ENCODE results near the gene FARSA. TPM values are rescaled to one million over a fixed set of nuclear protein-coding genes. Genes with fewer than 3 reads are reported as not detected.
A peak's percentile ranks its signal among the peaks of the same experiment; 100 is the strongest.

The FARSA gene
- total and polyA plus RNA-seq, 2 of the 13 experiments (the other 11 are each of a cell fraction or from before 2014, with no cell fraction given), result 25.9 to 72.0 TPM

- TF ChIP-seq PLSCR1 (CRISPR knock-in tag; IDR thresholded peaks at IDR 0.05; ENCODE audit: borderline replicate concordance) (no peak), ZFX (CRISPR knock-in tag; IDR thresholded peaks at IDR 0.05; ENCODE audit: low read depth) (peak; percentile 76), ZNF629 (CRISPR knock-in tag; conservative IDR thresholded peaks at IDR 0.05) (peak; percentile 12; the same call in 1 of the 2 replicates), PCBP1 (IDR thresholded peaks at IDR 0.05; ENCODE audit: borderline replicate concordance, low read depth, low read length) (no peak), SNAPC2 (CRISPR knock-in tag; IDR thresholded peaks at IDR 0.05) (no peak), SMARCE1 (IDR thresholded peaks at IDR 0.05; ENCODE audit: borderline replicate concordance) (no peak), ZNF18 (CRISPR knock-in tag; IDR thresholded peaks at IDR 0.05; ENCODE audit: insufficient replicate concordance) (peak; percentile 91), ZFP36 (IDR thresholded peaks at IDR 0.05; ENCODE audit: borderline replicate concordance, low read depth, low read length, partially characterized antibody) (peak; percentile 79), THAP9 (CRISPR knock-in tag; IDR thresholded peaks at IDR 0.05; ENCODE audit: borderline replicate concordance) (peak; percentile 39; the same call in 1 of the 2 replicates), ATF7-NPFF (CRISPR knock-in tag; IDR thresholded peaks at IDR 0.05; ENCODE audit: low read depth) (peak; percentile 23; the same call in 1 of the 2 replicates), KMT2A (CRISPR knock-in tag; IDR thresholded peaks at IDR 0.05) (no peak), KAT8 (CRISPR knock-in tag; IDR thresholded peaks at IDR 0.05) (no peak), PRDM10 (CRISPR knock-in tag; IDR thresholded peaks at IDR 0.05; ENCODE audit: low read depth) (no peak), ZNF230 (CRISPR knock-in tag; IDR thresholded peaks at IDR 0.05) (no peak), CCDC6 (CRISPR knock-in tag; IDR thresholded peaks at IDR 0.05) (peak; percentile 74; the same call in 1 of the 2 replicates), YEATS2 (CRISPR knock-in tag; IDR thresholded peaks at IDR 0.05; ENCODE audit: borderline replicate concordance) (0 out of 2 replicates have a peak, but pooled peaks have one; percentile 31), NR2F6 (IDR thresholded peaks at IDR 0.05) (no peak), NR2F6 (CRISPR knock-in tag; IDR thresholded peaks at IDR 0.05) (peak; percentile 20; the same call in 1 of the 2 replicates), ZNF207 (IDR thresholded peaks at IDR 0.05; ENCODE audit: borderline replicate concordance) (no peak)
Observed at GRCh38 chr19:12965017-12965811, 31.7 kb upstream of the FARSA start (continued).

All from HepG2 (cell line).